GM12878 (cell line): ENCODE measurements around the gene NDOR1. TPM values are rescaled to one million over a fixed set of nuclear protein-coding genes. Genes with fewer than 3 reads are reported as not detected.

Experiments used
- ATAC-seq: fragments of 200-7000 bp; cut with Tn5 transposase; 3 replicates; pipeline ENCODE4 v1.9.1; 2020; ENCODE audit warnings: mild to moderate bottlenecking, moderate library complexity
- BruUV-seq: library from RNA; stranded (reverse); fragments of 400-500 nt; replicated peaks from 2 replicates; lab custom pipeline; 2021; lab: Mats Ljungman, UMichigan
- CTCF ChIA-PET: fragments of 300-600 bp; sonication (Branson Sonifier 250); formaldehyde crosslinking; extraction: SDS; loops from one replicate; lab custom pipeline; 2021; ENCODE audit warnings: inconsistent platforms; lab: Yijun Ruan, JAX
- POLR2A ChIA-PET: fragments of 350-600 bp; formaldehyde crosslinking; extraction: SDS; loops from one replicate; lab custom pipeline; 2021; ENCODE audit warnings: inconsistent platforms; lab: Charles Lee
- RAD21 ChIA-PET: fragments of 300-600 bp; sonication (Branson Sonifier 250); formaldehyde crosslinking; loops from one replicate; lab custom pipeline; 2023; ENCODE audit warnings: antibody characterized with exemption; ENCODE audit not compliant: unreplicated experiment; lab: Charles Lee
- SMC1A ChIA-PET: fragments of 300-600 bp; sonication (Branson Sonifier 250); formaldehyde crosslinking; loops from one replicate; lab custom pipeline; 2023; ENCODE audit not compliant: unreplicated experiment, uncharacterized antibody; lab: Charles Lee
- DNase-seq: peaks from one replicate; pipeline ENCODE4 v3.0.0-alpha.2; 2011; ENCODE audit warnings: low read depth, low spot score
- FAIRE-seq: peaks from 3 replicates; lab custom pipeline; 2011; peaks lifted over from hg19 to GRCh38; lab: Jason Lieb, UNC
- H2AFZ ChIP-seq: 2 replicates; pipeline ENCODE4 v1.6.0; 2011; ENCODE audit warnings: low read depth, low read length, control low read depth; ENCODE audit not compliant: control insufficient read depth
- H3K27ac ChIP-seq: 2 replicates; pipeline ENCODE4 v1.5.1; 2011; ENCODE audit warnings: control low read depth; ENCODE audit not compliant: control insufficient read depth, insufficient read depth
- H3K27me3 ChIP-seq, 2 experiments: replicated peaks in 1 of 2; 2 replicates each; pipeline versions ENCODE4 v1.6.0 to v1.6.1; 2011; ENCODE audit warnings: low read length in 1 of 2; ENCODE audit not compliant: control insufficient read depth in 2 of 2, insufficient read depth in 2 of 2
- H3K36me3 ChIP-seq, 2 experiments: 2 replicates each; pipeline ENCODE4 v1.5.1; 2011; ENCODE audit warnings: low read length in 1 of 2; ENCODE audit not compliant: control insufficient read depth in 2 of 2, insufficient read depth in 2 of 2
- H3K4me1 ChIP-seq: 2 replicates; pipeline ENCODE4 v1.6.1; 2011; ENCODE audit warnings: mild to moderate bottlenecking, low read length, moderate library complexity, mixed read lengths; ENCODE audit not compliant: control insufficient read depth, insufficient read depth
- H3K4me2 ChIP-seq: 2 replicates; pipeline ENCODE4 v1.6.0; 2011; ENCODE audit warnings: control low read depth; ENCODE audit not compliant: control insufficient read depth, insufficient read depth
- H3K4me3 ChIP-seq: fragments of 200-600 bp; sonication (generic); 2 replicates; pipeline ENCODE4 v1.5.1; 2016
- H3K79me2 ChIP-seq: 2 replicates; pipeline ENCODE4 v1.6.0; 2011; ENCODE audit warnings: low read length; ENCODE audit not compliant: control insufficient read depth, insufficient read depth
- H3K9ac ChIP-seq: 2 replicates; pipeline ENCODE4 v1.8.0; 2011; ENCODE audit warnings: low read length, control low read depth, mixed read lengths; ENCODE audit not compliant: control insufficient read depth, insufficient read depth
- H3K9me3 ChIP-seq: replicated peaks from 3 replicates; pipeline ENCODE4 v1.5.1; 2011; ENCODE audit warnings: mild to moderate bottlenecking, low read length; ENCODE audit not compliant: control insufficient read depth, insufficient read depth
- H4K20me1 ChIP-seq: 2 replicates; pipeline ENCODE4 v1.6.0; 2011; ENCODE audit not compliant: control insufficient read depth, insufficient read depth
- BACH1 ChIP-seq: fragments of 450-650 bp; IDR thresholded peaks from 2 replicates; pipeline ENCODE4 v1.6.1; 2017; ENCODE audit warnings: mild to moderate bottlenecking, borderline replicate concordance
- CBFB ChIP-seq: IDR thresholded peaks from 2 replicates; pipeline ENCODE4 v1.6.1; 2016; ENCODE audit warnings: antibody characterized with exemption, low read depth
- CBX5 ChIP-seq: sonication (generic); IDR thresholded peaks from 2 replicates; pipeline ENCODE4 v1.6.1; 2016; ENCODE audit warnings: low read depth, moderate library complexity, mild to moderate bottlenecking, inconsistent platforms
- CHD1 ChIP-seq: IDR thresholded peaks from 2 replicates; pipeline ENCODE4 v1.6.1; 2012; ENCODE audit warnings: low read depth, low read length, improper control_type of control experiment
- EP300 ChIP-seq, 2 experiments: fragments of 150-350 bp in 1 of 2; IDR thresholded peaks; 2 replicates each; pipeline ENCODE4 v1.6.1; 2011 to 2012; ENCODE audit warnings: low read depth in 2 of 2, low read length in 2 of 2, borderline replicate concordance in 1 of 2, improper control_type of control experiment in 1 of 2, inconsistent platforms in 1 of 2; ENCODE audit not compliant: control insufficient read depth in 1 of 2
- IKZF1 ChIP-seq: fragments of 450-650 bp; conservative IDR thresholded peaks from 2 replicates; pipeline ENCODE4 v1.6.1; 2017; ENCODE audit warnings: antibody characterized with exemption, mild to moderate bottlenecking
- MTA3 ChIP-seq: IDR thresholded peaks from 2 replicates; pipeline ENCODE4 v1.6.1; 2012; ENCODE audit warnings: low read length, inconsistent platforms, borderline replicate concordance
- MYC ChIP-seq: IDR thresholded peaks from 2 replicates; pipeline ENCODE4 v1.6.1; 2011; ENCODE audit warnings: mild to moderate bottlenecking, low read length, moderate library complexity, inconsistent platforms; ENCODE audit not compliant: insufficient read depth, insufficient replicate concordance, insufficient read length, severe bottlenecking
- NBN ChIP-seq: fragments of 450-650 bp; IDR thresholded peaks from 2 replicates; pipeline ENCODE4 v1.6.1; 2016
- NR2C1 ChIP-seq: fragments of 450-650 bp; IDR thresholded peaks from 2 replicates; pipeline ENCODE4 v1.6.1; 2017; ENCODE audit warnings: antibody characterized with exemption, mild to moderate bottlenecking, moderate library complexity
- POLR2AphosphoS2 ChIP-seq: IDR thresholded peaks from 2 replicates; pipeline ENCODE4 v1.6.1; 2011; ENCODE audit warnings: low read depth, mild to moderate bottlenecking, low read length, improper control_type of control experiment, moderate library complexity
- POU2F2 ChIP-seq: IDR thresholded peaks from 3 replicates; pipeline ENCODE4 v1.6.1; 2011; ENCODE audit warnings: low read depth, mild to moderate bottlenecking, low read length, borderline replicate concordance
- RELA ChIP-seq: fragments of 450-650 bp; IDR thresholded peaks from 2 replicates; pipeline ENCODE4 v1.8.0; 2014; ENCODE audit warnings: borderline replicate concordance; ENCODE audit not compliant: partially characterized antibody
- SIX5 ChIP-seq: IDR thresholded peaks from 2 replicates; pipeline ENCODE4 v1.6.1; 2011; ENCODE audit warnings: mild to moderate bottlenecking, low read depth, low read length, moderate library complexity; ENCODE audit not compliant: severe bottlenecking
- TARDBP ChIP-seq: IDR thresholded peaks from 2 replicates; pipeline ENCODE4 v1.6.1; 2016; ENCODE audit warnings: borderline replicate concordance
- TCF3 ChIP-seq: IDR thresholded peaks from 2 replicates; pipeline ENCODE4 v1.6.1; 2012; ENCODE audit warnings: low read depth, mild to moderate bottlenecking, low read length, borderline replicate concordance; ENCODE audit not compliant: insufficient read depth
- YBX1 ChIP-seq: fragments of 450-650 bp; IDR thresholded peaks from 2 replicates; pipeline ENCODE4 v1.6.1; 2016; ENCODE audit warnings: antibody characterized with exemption
- YY1 ChIP-seq: IDR thresholded peaks from 2 replicates; pipeline ENCODE4 v1.6.1; 2011; ENCODE audit warnings: low read depth, mild to moderate bottlenecking, low read length
- ZNF207 ChIP-seq: fragments of 450-650 bp; IDR thresholded peaks from 2 replicates; pipeline ENCODE4 v1.6.1; 2014; ENCODE audit warnings: antibody characterized with exemption, mild to moderate bottlenecking, borderline replicate concordance
- WGBS: methylation state at CpG from one replicate; pipeline ENCODE4 v1.1.6; 2016; ENCODE audit warnings: low lambda C conversion rate; ENCODE audit not compliant: insufficient replicate concordance, insufficient coverage; ENCODE audit errors: missing lambda C conversion rate; 5-methylcytosine and 5-hydroxymethylcytosine counted together
- in situ Hi-C: fragments of 300-500 bp; cut with MboI; formaldehyde crosslinking; loops from 9 replicates; pipeline ENCODE4 v1.14.3; 2018; ENCODE audit warnings: mixed read lengths
- intact Hi-C: fragments of 100-400 bp; cut with micrococcal nuclease; formaldehyde crosslinking; loops from one replicate; pipeline ENCODE4 v1.14.2; 2022; ENCODE audit not compliant: unreplicated experiment
- polyA plus RNA-seq, 11 experiments: library from polyadenylated mRNA; depleted of rRNA in 4 of 11; unstranded in 6 of 11; stranded (reverse) in 5 of 11; fragments of >200 nt; fragmentation: Nextera tagmentation in 4 of 11; fragmentation: Illumina TruSeq in 1 of 11; extraction: Ambion mirVana in 4 of 11; extraction: Trizol in 1 of 11; gene quantifications; 1 replicate in 1 of 11; 2 replicates in 10 of 11; pipeline versions ENCODE4 v1.2.1 to v1.2.3, GENCODE V29; 2011 to 2016; ENCODE audit warnings: inconsistent platforms in 2 of 11, missing spikeins in 2 of 11, low read depth in 1 of 11
- total RNA-seq, 4 experiments: library from RNA; depleted of rRNA in 3 of 4; stranded (reverse); fragments of >200 nt in 3 of 4; fragmentation: Illumina TruSeq in 1 of 4; extraction: Trizol in 1 of 4; gene quantifications; 2 replicates each; pipeline versions ENCODE4 v1.2.1 to v1.2.3, GENCODE V29; 2013 to 2021

Gene NDOR1
- total and polyA plus RNA-seq, 10 of the 15 experiments (the other 5 are each of a cell fraction or from before 2014, with no cell fraction given) = 0.04 to 32.9 (median 11.1) TPM

- no peak for TF ChIP-seq BACH1
- TF ChIP-seq NR2C1 = no peak
Observed at GRCh38 chr9:137247135-137247915, 41.8 kb downstream of the NDOR1 start (continued).

- ChIA-PET CTCF (no interaction called here), SMC1A (no interaction called here), RAD21 (no interaction called here), POLR2A (interaction anchor here (0.6 kb wide), 1 partner anchor 15 kb away, joined by 3 read pairs; no protein-coding TSS in a partner anchor)
- H3K9ac ChIP-seq = no peak overlapping the region
- BruUV-seq = no TSS peak
- H3K27ac ChIP-seq = no peak overlapping the region
- H3K27me3 ChIP-seq = no peaks in the 10 kb centered on the region
- no peaks in the 10 kb centered on the region for H3K9me3 ChIP-seq
- peaks cover 6 to 7% of the 10 kb centered on the region in 2 experiments for H3K36me3 ChIP-seq
- FAIRE-seq = no peak
- WGBS = 63% methylated on average over 6 of the region's 6 CpGs
- no peak overlapping the region for H2AFZ ChIP-seq
- H3K4me1 ChIP-seq = peaks cover 15% of the 10 kb centered on the region
- TF ChIP-seq EP300 (IDR thresholded peaks at IDR 0.05; ENCODE audit: borderline replicate concordance in 1 of 2, control insufficient read depth in 1 of 2, low read depth in 2 of 2, low read length in 2 of 2) = no peak
- TF ChIP-seq NBN = no peak
- no peak for TF ChIP-seq TCF3
- no peak for TF ChIP-seq YBX1
- no peak for TF ChIP-seq ZNF207
- no peak for TF ChIP-seq YY1
- TF ChIP-seq POU2F2 = no peak
- TF ChIP-seq IKZF1 = no peak
- TF ChIP-seq MYC = no peak
- no peak for TF ChIP-seq POLR2AphosphoS2
- no peak for TF ChIP-seq MTA3
- no peak for TF ChIP-seq SIX5
- TF ChIP-seq CBX5 = no peak
- no peak for TF ChIP-seq TARDBP
- TF ChIP-seq CHD1 = no peak
- no peak for TF ChIP-seq RELA
- no peak for TF ChIP-seq CBFB
- DNase-seq = no peak
- H3K79me2 ChIP-seq = peaks cover 8% of the 10 kb centered on the region
- no peak overlapping the region for H3K4me2 ChIP-seq
- ATAC-seq = no peak
- no peaks in the 10 kb centered on the region for H4K20me1 ChIP-seq
- in situ Hi-C loops = no loop called here
- intact Hi-C loops = no loop called here
- no peak overlapping the region for H3K4me3 ChIP-seq
Observed at GRCh38 chr9:137247916-137248175, 42.3 kb downstream of the NDOR1 start.
